ENCODE measurements around the gene AP1S3.
"Not testable (repeated sequence)": the region's sequence is repeated elsewhere in the genome, so short reads cannot be mapped to it uniquely, and the experiment has no call there.

Gene AP1S3

GRCh38 chr2:223837287-223838061 lies at the start of gene AP1S3:
Gene AP1S3 (minus strand): TSS chr2:223837582. CDS start chr2:223837450, 132 bp downstream.
- DNase-seq = peak; percentile 62

- DNase-seq = no peak
Measured at GRCh38 chr2:223887127-223887526, 49.7 kb upstream of the AP1S3 start.

GRCh38 chr2:223886726-223887125 lies 49.3 kb upstream of the AP1S3 start:
- no peak for DNase-seq

GRCh38 chr2:223884399-223884798 lies 47.0 kb upstream of the AP1S3 start:
- no peak for DNase-seq

- no peak for DNase-seq
Measured at GRCh38 chr2:223882715-223883114, 45.3 kb upstream of the AP1S3 start.

- DNase-seq = no peak
Measured at GRCh38 chr2:223880796-223881195, 43.4 kb upstream of the AP1S3 start.

- no peak for DNase-seq
Measured at GRCh38 chr2:223877721-223878410, 40.5 kb upstream of the AP1S3 start.

GRCh38 chr2:223873672-223874071 lies 36.3 kb upstream of the AP1S3 start:
- DNase-seq = no peak

GRCh38 chr2:223872772-223873171 lies 35.4 kb upstream of the AP1S3 start:
- not testable (repeated sequence) for DNase-seq

- not testable (repeated sequence) for DNase-seq
Measured at GRCh38 chr2:223871661-223872060, 34.3 kb upstream of the AP1S3 start.

- no peak for DNase-seq
Measured at GRCh38 chr2:223870840-223871611, 33.6 kb upstream of the AP1S3 start.

- DNase-seq = peak; percentile 64
Measured at GRCh38 chr2:223868005-223868404, 30.6 kb upstream of the AP1S3 start.

- no peak for DNase-seq
Measured at GRCh38 chr2:223865907-223866508, 28.6 kb upstream of the AP1S3 start.

- DNase-seq = no peak
Measured at GRCh38 chr2:223865124-223865523, 27.7 kb upstream of the AP1S3 start.

- DNase-seq = no peak
Measured at GRCh38 chr2:223863491-223863890, 26.1 kb upstream of the AP1S3 start.

- no peak for DNase-seq
Measured at GRCh38 chr2:223860809-223861738, 23.7 kb upstream of the AP1S3 start.

GRCh38 chr2:223859070-223859469 lies 21.7 kb upstream of the AP1S3 start:
- no peak for DNase-seq

- DNase-seq = no peak
Measured at GRCh38 chr2:223856584-223856983, 19.2 kb upstream of the AP1S3 start.

GRCh38 chr2:223856021-223856420 lies 18.6 kb upstream of the AP1S3 start:
- DNase-seq = no peak

GRCh38 chr2:223855426-223855825 lies 18.0 kb upstream of the AP1S3 start:
- DNase-seq = no peak

- DNase-seq = no peak
Measured at GRCh38 chr2:223854741-223855140, 17.4 kb upstream of the AP1S3 start.

GRCh38 chr2:223853425-223853837 lies 16.0 kb upstream of the AP1S3 start:
- no peak for DNase-seq
